HG02840 (cell line): ENCODE results near the gene SRSF8.
A peak's percentile ranks its signal among the peaks of the same experiment; 100 is the strongest.

ENCODE experiments used
- ATAC-seq: cut with Tn5 transposase; IDR thresholded peaks from one replicate; pipeline ENCODE4 v1.9.1; 2021; ENCODE audit warnings: mild to moderate bottlenecking, moderate library complexity, moderate number of reproducible peaks; ENCODE audit not compliant: unreplicated experiment, low FRiP score

The SRSF8 gene

DNA sequence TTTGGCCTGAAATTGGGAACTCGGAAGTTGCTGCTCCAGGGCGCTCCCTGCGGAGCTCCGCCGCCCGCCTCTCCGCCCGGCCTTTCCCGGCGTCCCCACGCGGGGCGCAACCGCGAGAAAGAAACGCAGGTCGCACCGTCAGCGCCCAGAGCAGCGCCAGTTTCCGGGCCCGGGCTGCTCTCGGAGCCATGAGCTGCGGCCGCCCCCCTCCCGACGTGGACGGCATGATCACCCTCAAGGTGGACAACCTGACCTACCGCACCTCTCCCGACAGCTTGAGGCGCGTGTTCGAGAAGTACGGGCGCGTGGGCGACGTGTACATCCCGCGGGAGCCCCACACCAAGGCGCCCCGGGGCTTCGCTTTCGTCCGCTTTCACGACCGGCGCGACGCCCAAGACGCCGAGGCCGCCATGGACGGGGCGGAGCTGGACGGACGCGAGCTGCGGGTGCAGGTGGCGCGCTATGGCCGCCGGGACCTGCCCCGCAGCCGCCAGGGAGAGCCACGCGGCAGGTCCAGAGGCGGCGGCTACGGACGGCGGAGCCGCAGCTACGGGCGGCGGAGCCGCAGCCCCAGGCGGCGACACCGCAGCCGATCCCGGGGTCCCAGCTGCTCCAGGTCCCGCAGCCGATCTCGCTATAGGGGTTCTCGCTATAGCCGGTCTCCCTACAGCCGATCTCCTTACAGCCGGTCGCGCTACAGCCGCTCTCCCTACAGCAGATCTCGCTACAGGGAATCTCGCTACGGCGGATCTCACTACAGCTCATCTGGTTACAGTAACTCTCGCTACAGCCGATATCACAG lies 521 bp downstream of the SRSF8 start:
- peak; percentile 58 for ATAC-seq

DNA sequence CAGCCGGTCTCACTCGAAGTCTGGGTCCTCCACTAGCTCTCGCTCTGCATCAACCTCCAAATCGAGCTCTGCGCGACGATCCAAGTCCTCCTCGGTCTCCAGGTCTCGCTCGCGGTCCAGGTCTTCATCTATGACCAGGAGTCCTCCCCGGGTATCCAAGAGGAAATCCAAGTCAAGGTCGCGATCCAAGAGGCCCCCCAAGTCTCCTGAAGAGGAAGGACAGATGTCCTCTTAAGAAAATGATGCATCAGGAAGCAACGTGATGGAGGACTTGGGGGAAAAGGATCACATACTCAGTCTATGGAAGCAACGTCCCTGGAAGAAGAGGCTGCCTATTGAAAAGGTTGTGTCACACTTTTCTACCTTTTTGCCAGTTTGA lies 1.1 kb downstream of the SRSF8 start:
- no peak for ATAC-seq

DNA sequence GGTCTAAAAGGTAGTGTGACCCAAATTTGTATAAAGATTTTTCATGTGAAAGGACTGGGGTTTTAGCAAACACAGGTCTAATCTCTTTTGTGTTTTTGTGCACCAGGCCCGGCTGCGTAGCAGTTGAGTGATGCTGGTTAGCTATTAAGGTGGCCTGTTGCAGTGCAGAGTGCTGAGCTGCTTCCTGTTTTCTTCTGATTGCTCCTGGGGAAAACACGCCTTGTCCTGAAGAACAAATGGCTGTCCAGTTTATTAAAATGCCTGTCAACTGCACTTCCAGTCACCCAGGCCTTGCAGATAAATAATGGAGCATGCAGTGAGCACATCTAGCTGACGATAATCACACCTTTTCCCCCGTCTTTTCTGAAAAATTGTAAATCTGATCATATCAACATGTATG lies 1.8 kb downstream of the SRSF8 start:
- peak; percentile 54 for ATAC-seq

DNA sequence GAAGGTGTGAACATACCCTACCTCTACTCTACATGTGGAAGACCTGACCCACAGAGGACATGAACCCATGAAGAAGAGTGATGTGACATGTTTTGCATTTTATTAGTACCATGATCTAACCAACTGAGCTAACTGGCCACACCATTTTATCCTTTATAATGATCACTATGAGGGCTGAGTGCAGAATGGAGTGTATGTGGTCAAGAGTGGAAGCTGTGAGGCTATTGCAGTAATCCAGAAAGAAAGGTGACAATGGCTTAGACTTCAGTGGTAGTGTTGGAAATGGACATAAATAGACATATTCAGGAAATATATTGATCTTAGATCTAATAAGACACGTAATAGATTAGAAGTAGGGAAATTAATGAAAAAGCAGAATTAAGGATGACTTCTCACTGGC lies 3.8 kb downstream of the SRSF8 start:
- no peak for ATAC-seq

DNA sequence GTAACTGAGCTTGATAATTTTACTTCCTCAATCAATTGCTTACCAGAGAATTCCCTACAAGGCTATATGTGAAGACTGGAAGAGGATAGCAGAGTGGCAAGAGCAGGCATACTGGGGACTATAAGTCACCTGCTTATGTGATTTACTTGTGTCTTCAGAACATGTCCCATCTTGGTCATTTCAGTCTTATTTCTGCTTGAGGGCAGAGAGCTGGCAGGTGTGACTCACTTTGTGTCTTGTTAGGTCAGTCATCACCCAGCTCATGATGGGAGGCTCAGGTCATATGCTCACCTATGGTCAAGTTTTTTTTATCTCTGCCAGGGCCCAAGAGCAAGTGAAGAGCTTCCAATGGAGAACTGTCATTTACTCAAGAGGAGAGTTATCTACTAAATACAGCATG lies 6.2 kb downstream of the SRSF8 start:
- ATAC-seq: no peak

DNA sequence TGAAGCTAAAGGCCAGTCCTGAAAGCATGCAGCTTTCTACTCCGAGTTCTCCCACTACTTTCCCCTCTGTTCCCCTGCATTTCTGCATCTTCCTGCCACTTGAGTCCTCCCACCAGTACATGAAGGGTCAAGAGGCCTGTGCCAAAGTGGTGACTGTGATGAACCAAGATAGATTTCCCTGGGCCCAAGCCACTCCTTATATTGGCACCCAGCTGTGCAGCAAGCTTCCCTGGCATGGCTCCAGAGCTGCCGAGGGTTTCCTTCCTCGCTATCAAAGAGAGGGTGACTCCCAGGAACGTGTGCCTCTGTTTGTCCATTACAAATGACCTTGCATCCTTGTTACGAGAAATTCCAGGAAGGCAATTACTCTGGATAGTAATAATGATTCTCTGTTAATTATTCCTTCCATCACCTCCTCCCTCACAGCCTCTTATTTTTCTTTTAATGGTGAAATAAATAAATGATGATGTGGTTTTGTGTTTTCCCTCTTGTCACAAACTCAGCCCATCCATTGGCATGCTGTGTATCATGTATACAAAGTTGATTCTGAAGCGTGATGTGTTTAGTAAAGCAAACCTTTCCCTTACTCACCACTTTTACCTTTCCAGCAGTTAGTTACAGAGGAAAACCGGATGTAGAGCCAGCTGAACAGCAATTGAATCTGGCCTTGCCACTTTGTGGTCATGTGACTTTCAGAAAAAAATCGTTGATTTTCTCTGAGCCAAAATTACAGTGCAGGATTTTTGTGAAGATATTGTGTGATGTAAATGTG lies 8.3 kb downstream of the SRSF8 start:
- no peak for ATAC-seq

DNA sequence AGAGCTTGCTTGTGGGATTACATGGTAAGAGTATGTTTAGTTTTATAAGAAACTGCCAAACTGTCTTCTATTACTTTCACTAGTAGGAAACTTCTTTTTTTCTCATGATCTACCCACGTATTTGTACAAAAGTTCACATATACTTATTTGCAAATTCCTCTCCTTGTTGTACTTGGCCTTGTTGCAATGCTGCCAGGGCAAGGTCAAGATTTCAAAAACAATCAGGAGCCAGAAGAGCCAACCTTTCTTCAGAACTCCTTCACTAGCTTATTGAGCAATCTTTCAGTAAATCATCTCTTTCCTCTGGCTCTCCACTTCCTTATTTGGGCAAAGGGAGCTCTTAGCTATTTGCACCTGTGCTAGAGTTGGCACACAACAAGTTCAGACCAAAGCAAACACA lies 9.7 kb downstream of the SRSF8 start:
- ATAC-seq: no peak

DNA sequence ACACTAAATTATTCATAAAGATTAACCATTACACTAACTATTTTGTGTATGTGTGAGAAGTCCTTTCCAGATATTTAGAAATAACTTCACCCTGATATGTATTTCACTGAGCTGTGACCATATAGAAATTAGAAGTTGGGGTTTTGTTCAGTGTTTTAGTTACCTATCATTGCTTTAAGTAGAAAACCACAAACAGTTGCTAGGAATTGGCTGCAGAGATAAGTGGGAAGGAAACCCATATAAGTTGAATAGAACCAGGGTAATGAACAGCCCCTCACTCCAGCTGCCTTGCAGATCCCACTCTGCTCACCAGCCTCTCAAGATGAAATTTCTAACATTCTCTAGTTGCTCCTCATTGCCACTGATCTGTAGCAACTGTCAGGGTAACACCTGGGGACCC lies 10.3 kb downstream of the SRSF8 start:
- no peak for ATAC-seq

DNA sequence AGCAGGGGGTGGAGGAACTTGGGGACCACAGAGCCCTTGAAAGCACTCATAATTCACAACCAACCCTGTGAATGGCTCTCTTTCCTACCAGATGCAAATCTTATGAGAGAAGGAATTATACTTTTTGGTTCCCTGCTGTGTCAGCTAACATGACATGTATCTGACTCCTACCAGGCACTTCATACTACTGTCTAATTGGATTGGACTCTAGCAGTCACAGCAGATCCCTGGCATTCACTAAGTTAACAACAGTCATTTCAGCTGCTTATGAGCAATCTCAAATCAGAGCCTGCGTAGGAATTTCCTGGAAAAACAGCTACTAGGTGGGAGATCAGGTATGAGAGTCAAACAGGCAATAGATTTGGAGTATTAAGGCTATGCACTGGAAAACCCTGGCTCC lies 11.8 kb downstream of the SRSF8 start:
- no peak for ATAC-seq

DNA sequence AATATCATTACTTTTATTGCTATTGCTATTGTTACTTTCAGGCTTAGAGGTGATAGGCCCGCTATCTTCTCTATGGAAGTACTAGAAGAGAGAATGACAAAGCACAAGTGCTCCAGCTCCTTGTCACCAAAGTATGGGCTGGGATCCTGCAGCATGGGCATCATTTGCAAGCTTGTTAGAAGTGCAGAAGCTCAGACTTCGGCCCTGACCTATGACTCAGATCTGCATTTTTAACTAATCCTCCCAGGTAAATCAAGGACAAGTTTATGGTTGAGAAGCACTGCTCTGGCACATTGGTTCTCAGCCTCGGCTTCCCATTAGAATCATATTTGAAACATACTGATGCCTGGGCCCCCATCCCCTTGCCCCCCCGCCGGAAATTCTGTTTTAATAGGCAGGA lies 14.3 kb downstream of the SRSF8 start:
- ATAC-seq: no peak

DNA sequence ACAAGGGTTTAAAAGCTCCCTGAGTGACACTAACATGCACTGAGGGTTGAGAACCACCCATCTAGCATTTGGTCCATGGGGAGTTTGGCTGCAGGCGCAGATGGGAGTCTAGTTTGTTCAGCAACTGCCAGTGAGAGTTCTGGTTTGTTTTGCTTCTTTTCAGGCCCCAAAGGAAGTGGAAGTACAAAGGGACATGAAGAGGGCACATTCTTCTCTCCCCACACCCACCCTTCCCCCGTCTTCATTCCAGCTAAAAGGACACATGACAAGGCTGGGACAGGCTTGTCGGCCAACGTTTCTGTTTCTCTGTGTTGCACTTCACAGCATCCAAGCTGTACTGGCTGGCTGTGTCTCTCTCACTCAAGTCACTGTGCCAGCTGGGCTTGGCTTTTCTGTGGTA lies 14.7 kb downstream of the SRSF8 start:
- no peak for ATAC-seq

DNA sequence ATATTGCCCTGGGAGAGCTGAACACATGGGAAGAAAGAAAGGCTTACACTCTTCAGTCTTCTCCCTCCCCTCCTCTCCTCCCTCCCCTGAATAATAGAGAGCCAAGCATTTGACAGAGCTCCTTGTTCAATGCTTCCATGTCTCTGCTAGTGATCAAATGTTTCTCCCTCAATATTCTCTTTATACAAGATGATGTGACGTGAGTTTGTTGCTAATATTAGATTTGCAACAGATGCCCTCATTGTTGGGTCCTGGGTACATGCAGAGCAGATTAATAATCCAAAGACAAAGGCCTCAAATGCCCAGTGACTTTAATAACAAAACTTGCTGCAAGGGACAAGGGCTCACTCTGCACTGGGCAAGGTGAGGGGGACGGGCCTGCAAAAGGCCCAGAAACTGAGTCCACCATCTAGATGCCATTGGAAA lies 15.9 kb downstream of the SRSF8 start:
- ATAC-seq: no peak

DNA sequence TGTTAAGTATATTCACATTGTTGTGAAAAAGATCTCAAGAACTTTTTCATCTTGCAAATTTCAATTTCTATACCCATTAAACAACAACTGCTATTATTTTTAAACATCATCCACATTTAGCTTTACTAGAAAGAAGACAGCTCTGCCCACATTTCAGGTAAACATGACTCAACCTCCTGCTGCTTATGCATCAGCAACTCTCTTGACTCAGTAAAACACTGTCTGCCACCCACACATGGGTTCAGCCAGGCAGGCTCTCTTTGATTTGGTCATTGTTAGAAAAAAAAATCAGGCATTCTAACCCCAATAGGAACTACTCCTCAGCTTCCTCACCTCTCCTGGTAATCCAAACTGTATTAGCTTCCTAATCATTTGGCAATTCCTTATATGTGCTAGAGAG lies 17.8 kb downstream of the SRSF8 start:
- ATAC-seq: no peak

DNA sequence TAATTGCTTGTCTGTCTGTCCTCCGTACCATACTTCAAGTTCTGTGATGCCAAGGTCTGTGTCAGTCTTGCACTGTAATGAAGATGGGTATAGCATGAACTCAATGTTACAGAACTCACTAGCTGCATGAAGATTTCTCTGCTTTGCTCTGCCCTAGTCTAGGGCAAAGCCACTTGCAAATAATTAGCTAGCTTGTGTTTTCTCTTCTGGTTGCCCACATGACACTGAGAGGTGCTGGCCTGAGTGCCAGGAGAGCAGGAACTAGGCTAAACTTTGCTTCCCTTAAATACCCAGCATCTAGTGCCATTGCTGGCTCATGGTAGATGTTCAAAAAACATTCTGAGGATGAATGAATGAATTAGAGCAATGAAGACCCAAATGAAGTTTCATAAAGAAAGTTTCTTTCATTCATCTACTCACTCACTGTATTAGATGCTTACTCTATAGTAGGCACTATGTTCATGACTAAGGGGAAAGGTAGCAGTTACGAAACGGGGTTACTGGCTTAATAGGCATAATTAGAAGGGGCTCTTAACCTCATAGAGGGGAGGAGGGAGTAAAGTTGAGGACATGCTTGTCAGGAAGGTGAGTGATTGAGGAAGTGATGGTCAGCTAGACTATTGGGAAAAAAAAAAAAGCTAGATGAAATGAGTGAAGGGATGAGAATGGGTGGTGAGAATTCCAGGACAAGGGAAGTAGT lies 18.5 kb downstream of the SRSF8 start:
- ATAC-seq: no peak

DNA sequence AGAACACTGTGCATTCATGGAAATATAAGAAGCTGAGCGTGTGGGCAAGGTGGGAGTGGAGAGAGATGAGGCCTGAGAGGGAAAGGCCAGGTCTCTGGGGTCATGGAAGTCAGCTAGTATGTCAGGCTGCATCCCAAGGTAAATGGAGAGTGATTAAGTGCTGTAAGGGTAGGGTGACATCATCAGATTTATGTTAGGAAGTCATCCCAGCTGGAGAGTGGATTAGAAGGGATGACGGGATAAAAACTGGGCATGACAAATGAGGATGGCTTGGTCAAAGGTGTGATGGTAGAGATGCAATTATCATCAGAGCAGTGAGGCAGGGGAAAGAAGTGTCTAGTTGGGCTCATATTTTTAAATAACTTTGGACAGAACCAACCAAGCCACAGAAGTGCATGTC lies 19.4 kb downstream of the SRSF8 start:
- ATAC-seq: no peak

DNA sequence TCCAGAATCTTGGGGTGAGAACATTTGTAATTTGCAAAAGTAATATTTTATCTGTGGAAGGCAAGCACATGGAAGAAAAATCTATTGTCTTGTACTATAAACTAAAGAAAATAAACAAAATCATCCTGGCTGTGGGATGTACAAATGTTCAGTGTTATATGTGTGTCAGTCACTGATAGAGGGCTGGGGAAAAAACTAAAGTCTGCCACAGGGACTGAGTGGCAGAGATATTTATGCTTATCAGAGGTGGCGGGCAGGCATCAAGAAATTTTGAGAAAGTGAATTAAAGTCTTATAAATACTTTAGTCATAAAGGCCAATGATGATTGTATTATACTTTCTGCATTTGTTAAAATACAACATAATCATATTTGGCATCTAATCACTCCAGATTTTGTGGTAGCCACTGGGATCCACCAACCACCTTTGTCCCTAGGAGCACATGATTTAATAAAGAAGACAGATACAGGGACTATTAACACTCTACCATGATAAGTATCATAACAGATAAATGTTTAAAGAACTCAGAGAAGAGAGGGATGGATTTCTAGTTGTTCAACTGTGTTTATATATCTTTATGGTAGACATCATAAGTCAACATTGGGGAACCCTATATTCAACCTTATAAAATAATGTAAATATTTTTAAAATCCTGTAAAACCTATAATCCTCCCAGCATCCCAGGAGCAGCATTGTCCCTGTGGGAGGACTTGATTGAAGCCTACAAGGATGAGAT lies 20.3 kb downstream of the SRSF8 start:
- ATAC-seq: no peak

DNA sequence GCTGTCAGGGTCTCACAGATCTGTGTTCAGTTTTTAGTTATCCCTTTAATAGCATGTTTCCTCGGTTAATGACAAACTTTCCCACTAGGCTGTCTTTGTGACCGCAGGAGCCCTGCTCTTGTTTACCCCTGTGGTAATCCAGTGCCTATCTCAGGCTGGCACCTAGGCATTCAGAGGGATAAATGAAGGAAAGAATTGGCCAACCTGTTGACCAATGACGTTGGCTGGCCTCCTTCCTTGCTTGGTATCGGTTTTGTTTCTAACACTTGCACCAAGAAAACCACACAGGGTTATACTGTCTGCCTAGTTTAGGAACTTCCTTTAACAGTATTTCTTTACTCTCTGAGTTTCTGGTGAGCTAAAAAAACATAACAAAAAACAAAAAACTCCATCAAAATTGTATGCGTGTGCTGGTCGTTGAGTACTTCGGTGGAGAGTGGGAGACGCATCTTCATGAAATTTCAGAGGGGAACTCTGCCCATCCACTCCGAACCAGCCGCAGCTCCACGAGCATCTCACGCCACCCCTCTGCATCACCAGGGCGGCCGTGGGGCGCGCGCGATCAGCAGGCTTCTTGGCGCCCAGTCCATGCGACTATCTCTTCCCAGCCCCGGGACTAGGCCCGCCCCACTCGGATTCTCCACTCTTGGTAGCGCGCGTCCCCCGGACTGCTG lies 22.4 kb downstream of the SRSF8 start:
- peak; percentile 59 for ATAC-seq

DNA sequence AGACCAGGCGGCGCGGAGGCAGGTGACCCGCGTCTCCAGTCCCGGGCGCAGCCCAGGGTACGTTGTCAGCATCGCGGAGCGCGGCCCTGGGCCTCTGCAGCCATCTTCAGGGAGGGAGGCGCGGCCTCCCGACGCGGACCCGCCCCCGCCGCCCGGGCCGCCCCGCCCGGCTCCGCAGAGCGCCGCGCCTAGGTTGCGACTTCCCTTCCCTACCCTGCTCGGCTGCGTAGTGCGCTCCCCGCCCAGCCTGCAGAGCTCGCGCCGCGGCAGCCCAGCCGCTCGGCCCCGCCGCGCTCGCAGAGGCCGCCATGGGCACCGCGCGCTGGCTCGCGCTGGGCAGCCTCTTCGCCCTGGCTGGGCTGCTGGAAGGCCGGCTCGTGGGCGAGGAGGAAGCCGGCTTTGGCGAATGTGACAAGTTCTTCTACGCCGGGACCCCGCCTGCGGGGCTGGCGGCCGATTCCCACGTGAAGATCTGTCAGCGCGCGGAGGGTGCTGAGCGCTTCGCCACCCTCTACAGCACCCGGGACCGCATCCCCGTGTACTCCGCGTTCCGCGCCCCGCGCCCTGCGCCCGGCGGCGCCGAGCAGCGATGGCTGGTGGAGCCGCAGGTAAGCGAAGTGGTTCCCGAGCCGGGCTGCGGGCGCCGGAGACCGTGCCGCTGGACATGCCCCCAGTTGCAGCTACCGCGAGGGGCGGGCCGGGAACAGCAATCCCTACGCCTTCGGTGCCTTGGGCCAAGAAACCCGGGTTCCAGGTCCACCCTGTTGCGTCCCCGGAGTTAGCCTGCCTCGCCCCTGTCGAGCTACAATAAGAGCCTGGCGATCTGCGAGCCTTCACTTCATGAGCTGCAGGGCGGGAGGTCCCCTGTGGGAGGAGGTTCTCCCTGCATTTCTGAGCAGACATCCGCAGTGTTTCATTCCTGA lies 23.2 kb downstream of the SRSF8 start, which contains the start of gene ENDOD1:
Gene ENDOD1 (plus strand): TSS at position 227 of the 923 bp plus-strand sequence. CDS start 82 bp downstream, at position 309.
- ATAC-seq: peak; percentile 85

DNA sequence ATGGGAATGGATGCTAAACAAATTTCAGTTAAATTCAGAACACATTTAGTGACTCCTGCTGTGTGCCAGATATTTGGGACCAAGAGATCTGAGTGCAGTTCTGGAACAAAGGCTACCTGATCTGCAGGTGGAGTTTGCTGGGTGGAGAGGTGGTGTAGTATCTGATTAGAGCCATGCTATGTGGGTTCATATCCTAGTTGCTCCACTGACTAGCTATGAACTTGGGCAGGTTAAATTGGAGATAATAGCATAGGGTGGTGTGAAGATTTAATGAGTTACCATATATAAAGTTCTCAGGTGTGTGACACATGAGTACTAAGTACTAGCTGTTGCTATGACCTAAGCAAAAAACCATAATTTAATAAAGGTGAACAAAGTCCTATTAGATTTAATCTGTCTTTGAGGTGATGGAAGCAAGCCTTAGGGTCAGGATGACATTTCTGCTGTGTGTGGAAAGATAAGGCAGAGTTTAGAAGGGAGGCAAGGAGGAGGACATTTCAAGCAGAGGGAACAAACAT lies 25.0 kb downstream of the SRSF8 start:
- ATAC-seq: no peak
